Mesendoderm (in vitro differentiated cells): ENCODE results near the gene TLE3.
A peak's percentile ranks its signal among the peaks of the same experiment; 100 is the strongest.

Experiments
- DNase-seq: peaks from one replicate; pipeline ENCODE4 v3.0.0; 2013
- H2AK5ac ChIP-seq: 2 replicates; pipeline ENCODE4 v1.6.1; 2013; ENCODE audit warnings: low read length, inconsistent platforms
- H2BK120ac ChIP-seq: 2 replicates; pipeline ENCODE4 v1.6.1; 2013; ENCODE audit warnings: low read depth, mild to moderate bottlenecking, low read length, moderate library complexity, mixed read lengths
- H2BK15ac ChIP-seq: replicated peaks from 2 replicates; pipeline ENCODE4 v1.6.1; 2013; ENCODE audit warnings: low read depth, mild to moderate bottlenecking, moderate library complexity
- H2BK5ac ChIP-seq: 2 replicates; pipeline ENCODE4 v1.6.1; 2013; ENCODE audit warnings: low read length, inconsistent platforms
- H3K18ac ChIP-seq: 2 replicates; pipeline ENCODE4 v1.6.1; 2013; ENCODE audit warnings: mild to moderate bottlenecking, low read length, mixed read lengths
- H3K23ac ChIP-seq: one replicate; pipeline ENCODE4 v1.6.1; 2013; ENCODE audit warnings: low read length
- H3K27ac ChIP-seq: 2 replicates; pipeline ENCODE4 v1.5.1; 2013; ENCODE audit warnings: low read depth, mild to moderate bottlenecking, inconsistent platforms, low read length, moderate library complexity
- H3K27me3 ChIP-seq: 2 replicates; pipeline ENCODE4 v1.6.1; 2013; ENCODE audit warnings: low read length, control low read depth, mild to moderate bottlenecking, inconsistent platforms; ENCODE audit not compliant: insufficient read depth, poor library complexity
- H3K36me3 ChIP-seq: 2 replicates; pipeline ENCODE4 v1.6.1; 2013; ENCODE audit warnings: low read length, inconsistent platforms; ENCODE audit not compliant: control insufficient read depth, insufficient read depth
- H3K4ac ChIP-seq: one replicate; pipeline ENCODE4 v1.6.1; 2013; ENCODE audit warnings: low read depth, mild to moderate bottlenecking, low read length, moderate library complexity
- H3K4me1 ChIP-seq: 2 replicates; pipeline ENCODE4 v1.6.1; 2013; ENCODE audit warnings: low read depth, low read length, inconsistent platforms; ENCODE audit not compliant: control insufficient read depth
- H3K4me2 ChIP-seq: 2 replicates; pipeline ENCODE4 v1.6.1; 2013; ENCODE audit warnings: low read length
- H3K4me3 ChIP-seq: 2 replicates; pipeline ENCODE4 v1.5.1; 2013; ENCODE audit warnings: mild to moderate bottlenecking, low read length
- H3K56ac ChIP-seq: one replicate; pipeline ENCODE4 v1.6.1; 2013; ENCODE audit warnings: low read length
- H3K79me1 ChIP-seq: 2 replicates; pipeline ENCODE4 v1.6.1; 2013; ENCODE audit warnings: low read length, inconsistent platforms
- H3K79me2 ChIP-seq: 2 replicates; pipeline ENCODE4 v1.6.1; 2013; ENCODE audit warnings: mild to moderate bottlenecking, low read length; ENCODE audit not compliant: control insufficient read depth, insufficient read depth
- H3K9ac ChIP-seq: 2 replicates; pipeline ENCODE4 v1.6.1; 2013; ENCODE audit warnings: low read length, inconsistent platforms
- H4K5ac ChIP-seq: one replicate; pipeline ENCODE4 v1.6.1; 2013; ENCODE audit warnings: low read length
- H4K8ac ChIP-seq: one replicate; pipeline ENCODE4 v1.6.1; 2013; ENCODE audit warnings: low read depth, mild to moderate bottlenecking, control low read depth, low read length, moderate library complexity
- WGBS: extraction: QIAGEN DNeasy Blood & Tissue Kit; methylation state at CpG from one replicate; pipeline ENCODE4 v1.1.7; 2013; ENCODE audit warnings: low lambda C conversion rate, missing lambda C conversion rate; ENCODE audit not compliant: insufficient coverage; ENCODE audit errors: extremely low coverage; 5-methylcytosine and 5-hydroxymethylcytosine counted together

The TLE3 gene

GRCh38 chr15:70093070-70093469, 4.6 kb downstream of the TLE3 start:
- peak overlapping the region; percentile 54 for H3K9ac ChIP-seq
- peak overlapping the region; percentile 71 for H3K4ac ChIP-seq
- no peak overlapping the region for H4K5ac ChIP-seq
- no peak overlapping the region for H3K4me3 ChIP-seq
- H2BK120ac ChIP-seq, result no peak overlapping the region
- H3K79me1 ChIP-seq, result peaks cover 20% of the 10 kb centered on the region
- H2BK15ac ChIP-seq, result no peak overlapping the region
- H2AK5ac ChIP-seq, result no peak overlapping the region
- no peak overlapping the region for H4K8ac ChIP-seq
- peak overlapping the region; percentile 66 for H2BK5ac ChIP-seq
- no CpG with 5 or more reads among the region's 3 CpGs for WGBS
- peaks cover 48% of the 10 kb centered on the region for H3K4me1 ChIP-seq
- H3K27me3 ChIP-seq, result no peaks in the 10 kb centered on the region
- H3K4me2 ChIP-seq, result peak overlapping the region; percentile 19
- peak overlapping the region; percentile 75 for H3K56ac ChIP-seq
- DNase-seq, result peak; percentile 60
- H3K79me2 ChIP-seq, result peaks cover 78% of the 10 kb centered on the region
- H3K36me3 ChIP-seq, result no peaks in the 10 kb centered on the region
- peak overlapping the region; percentile 92 for H3K18ac ChIP-seq
- H3K23ac ChIP-seq, result no peak overlapping the region
- H3K27ac ChIP-seq, result peak overlapping the region; percentile 34

DNA sequence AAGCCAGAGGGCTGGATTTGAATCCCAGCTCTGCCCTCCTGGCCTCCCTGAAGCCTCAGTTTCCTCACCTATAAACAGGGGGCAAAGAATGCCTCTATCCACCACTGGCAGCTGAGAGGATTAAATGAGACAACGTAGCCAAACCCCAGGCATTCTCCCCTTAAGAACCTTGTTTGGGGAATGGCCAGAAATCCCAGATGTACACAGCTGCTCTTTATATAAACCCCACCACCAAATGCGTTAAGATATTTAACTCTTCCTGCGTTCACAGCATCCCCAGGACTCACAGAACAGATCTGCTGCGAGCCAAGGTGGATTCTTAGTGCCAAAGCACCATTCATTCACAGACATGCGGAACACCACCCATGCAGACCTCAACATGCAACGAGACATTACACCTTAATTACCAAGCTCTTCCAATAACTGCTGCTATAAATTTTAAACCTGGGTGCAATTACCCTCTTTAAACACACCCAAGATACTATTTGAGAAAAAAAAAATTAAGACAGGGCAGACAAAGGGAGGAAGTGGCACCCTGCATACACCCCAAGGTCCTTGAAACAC, 5.2 kb downstream of the TLE3 start:
- H4K8ac ChIP-seq, result no peak overlapping the region
- H4K5ac ChIP-seq, result no peak overlapping the region
- no peak overlapping the region for H2BK15ac ChIP-seq
- peak overlapping the region; percentile 54 for H3K23ac ChIP-seq
- H3K4ac ChIP-seq, result peak overlapping the region; percentile 44
- peaks cover 82% of the 10 kb centered on the region for H3K79me2 ChIP-seq
- H2AK5ac ChIP-seq, result peak overlapping the region; percentile 16
- H2BK120ac ChIP-seq, result no peak overlapping the region
- peak overlapping the region; percentile 54 for H3K9ac ChIP-seq
- no peak overlapping the region for H3K4me3 ChIP-seq
- peak overlapping the region; percentile 54 for H3K56ac ChIP-seq
- no peaks in the 10 kb centered on the region for H3K36me3 ChIP-seq
- H3K27me3 ChIP-seq, result no peaks in the 10 kb centered on the region
- peaks cover 22% of the 10 kb centered on the region for H3K79me1 ChIP-seq
- peak overlapping the region; percentile 92 for H3K18ac ChIP-seq
- peak overlapping the region; percentile 5 for H3K4me2 ChIP-seq
- H3K4me1 ChIP-seq, result peaks cover 51% of the 10 kb centered on the region
- no peak for DNase-seq
- peak overlapping the region; percentile 46 for H2BK5ac ChIP-seq
- no CpG with 5 or more reads among the region's 6 CpGs for WGBS
- peak overlapping the region; percentile 5 for H3K27ac ChIP-seq

DNA sequence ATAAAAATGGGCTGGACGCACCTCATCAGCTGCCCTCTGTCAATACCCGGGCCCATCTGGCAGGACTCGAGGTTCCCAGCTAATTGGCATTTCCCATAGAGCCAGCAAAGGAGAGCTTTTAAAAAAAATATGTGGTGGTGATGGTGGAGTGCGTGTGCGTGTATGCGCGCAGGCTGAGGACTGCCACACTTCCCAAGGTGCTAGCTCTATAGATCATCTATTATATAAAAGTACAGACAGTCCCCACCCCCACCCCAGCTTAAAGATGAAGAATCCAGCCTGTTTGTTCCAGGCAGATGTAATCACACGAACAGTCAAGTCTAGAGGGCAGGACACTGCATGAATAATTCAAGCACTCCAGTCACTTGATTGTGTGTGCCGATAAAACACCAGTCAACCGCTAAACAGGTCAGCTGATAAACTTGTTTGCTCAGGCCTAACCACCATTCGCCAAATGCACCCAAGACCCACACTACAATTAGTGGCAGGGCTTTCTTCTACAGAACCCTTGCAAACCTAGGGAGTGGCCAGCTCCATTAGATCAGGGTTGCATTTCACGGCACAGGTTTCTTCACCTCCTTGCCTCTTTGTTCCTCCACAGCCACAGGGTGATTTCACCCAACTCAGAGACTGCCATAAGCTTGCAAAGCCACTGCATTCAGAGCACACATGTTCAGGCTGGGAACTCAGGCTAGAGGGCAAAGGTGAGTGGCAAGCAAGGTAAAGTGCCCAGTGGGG, 5.8 kb downstream of the TLE3 start:
- H2BK5ac ChIP-seq, result peak overlapping the region; percentile 9
- no CpG with 5 or more reads among the region's 12 CpGs for WGBS
- H2BK120ac ChIP-seq, result no peak overlapping the region
- peaks cover 22% of the 10 kb centered on the region for H3K79me1 ChIP-seq
- no peaks in the 10 kb centered on the region for H3K27me3 ChIP-seq
- H2BK15ac ChIP-seq, result no peak overlapping the region
- H2AK5ac ChIP-seq, result peak overlapping the region; percentile 16
- no peaks in the 10 kb centered on the region for H3K36me3 ChIP-seq
- H3K18ac ChIP-seq, result peak overlapping the region; percentile 91
- no peak overlapping the region for H3K4me3 ChIP-seq
- no peak overlapping the region for H4K8ac ChIP-seq
- peaks cover 82% of the 10 kb centered on the region for H3K79me2 ChIP-seq
- H4K5ac ChIP-seq, result no peak overlapping the region
- peak overlapping the region; percentile 54 for H3K56ac ChIP-seq
- DNase-seq, result peak; percentile 87
- peak overlapping the region; percentile 5 for H3K27ac ChIP-seq
- peak overlapping the region; percentile 54 for H3K23ac ChIP-seq
- peaks cover 53% of the 10 kb centered on the region for H3K4me1 ChIP-seq
- no peak overlapping the region for H3K4ac ChIP-seq
- peak overlapping the region; percentile 5 for H3K4me2 ChIP-seq
- H3K9ac ChIP-seq, result peak overlapping the region; percentile 45

GRCh38 chr15:70090436-70091296, 7.1 kb downstream of the TLE3 start:
- Histone ChIP-seq H3K4me3 (no peak overlapping the region), H4K8ac (no peak overlapping the region), H3K4ac (no peak overlapping the region), H3K79me2 (peaks cover 84% of the 10 kb centered on the region), H2BK5ac (no peak overlapping the region), H4K5ac (no peak overlapping the region), H2BK15ac (no peak overlapping the region), H3K18ac (no peak overlapping the region), H3K79me1 (peaks cover 27% of the 10 kb centered on the region), H2BK120ac (no peak overlapping the region), H3K23ac (no peak overlapping the region), H3K9ac (no peak overlapping the region), H3K27me3 (no peaks in the 10 kb centered on the region), H3K27ac (no peak overlapping the region), H2AK5ac (no peak overlapping the region), H3K56ac (peak overlapping the region; percentile 11), H3K4me1 (peaks cover 53% of the 10 kb centered on the region), H3K4me2 (peak overlapping the region; percentile 9), H3K36me3 (peaks cover 2% of the 10 kb centered on the region)
- peak; percentile 42 for DNase-seq
- WGBS, result no CpG with 5 or more reads among the region's 8 CpGs

GRCh38 chr15:70089692-70089971, 8.1 kb downstream of the TLE3 start:
- Histone ChIP-seq H3K4me2 (peak overlapping the region; percentile 18), H3K36me3 (peaks cover 2% of the 10 kb centered on the region), H3K79me1 (peaks cover 33% of the 10 kb centered on the region), H3K4ac (no peak overlapping the region), H2BK120ac (no peak overlapping the region), H2AK5ac (no peak overlapping the region), H3K9ac (peak overlapping the region; percentile 30), H3K56ac (peak overlapping the region; percentile 76), H3K79me2 (peaks cover 84% of the 10 kb centered on the region), H4K5ac (no peak overlapping the region), H3K23ac (no peak overlapping the region), H2BK15ac (no peak overlapping the region), H3K27ac (peak overlapping the region; percentile 3), H3K4me3 (no peak overlapping the region), H3K4me1 (peaks cover 51% of the 10 kb centered on the region), H3K18ac (peak overlapping the region; percentile 78), H3K27me3 (no peaks in the 10 kb centered on the region), H2BK5ac (peak overlapping the region; percentile 34), H4K8ac (no peak overlapping the region)
- no peak for DNase-seq
- WGBS, result no CpG with 5 or more reads among the region's 6 CpGs
